Type B pancreatic cell (in vitro differentiated cells): ENCODE results near the gene EZR. TPM values are rescaled to one million over a fixed set of nuclear protein-coding genes. Genes with fewer than 3 reads are reported as not detected.

Source experiments
- DNase-seq: peaks from one replicate; pipeline ENCODE4 v3.0.0; 2021; ENCODE audit warnings: mixed read lengths; ENCODE audit not compliant: unreplicated experiment; ENCODE audit errors: extremely low spot score
- H3K27ac Mint-ChIP-seq: 2 replicates; pipeline ENCODE4 v1.8.0; 2021; ENCODE audit warnings: mild to moderate bottlenecking, mixed read lengths
- H3K27me3 Mint-ChIP-seq: 2 replicates; pipeline ENCODE4 v1.8.0; 2021; ENCODE audit warnings: mixed read lengths
- H3K36me3 Mint-ChIP-seq: 2 replicates; pipeline ENCODE4 v1.8.0; 2021; ENCODE audit warnings: mixed read lengths
- H3K4me1 Mint-ChIP-seq: one replicate; pipeline ENCODE4 v1.8.0; 2021; ENCODE audit warnings: mixed read lengths; ENCODE audit not compliant: unreplicated experiment
- H3K4me3 Mint-ChIP-seq: 2 replicates; pipeline ENCODE4 v1.8.0; 2021; ENCODE audit warnings: mild to moderate bottlenecking, mixed read lengths
- H3K9me3 Mint-ChIP-seq: 2 replicates; pipeline ENCODE4 v1.8.0; 2021; ENCODE audit warnings: mixed read lengths
- total RNA-seq: library from RNA; stranded (reverse); gene quantifications from 2 replicates; pipeline ENCODE4 v1.2.1, GENCODE V29; 2021; ENCODE audit warnings: low replicate concordance
- TF ChIP-seq, protein P1 (sequence below): fragments of 200-600 bp; sonication (generic); conservative IDR thresholded peaks from 2 replicates; pipeline ENCODE4 v1.5.0; 2021; ENCODE audit warnings: antibody characterized with exemption, mild to moderate bottlenecking

Gene EZR
- total RNA-seq, 1 donor from 2014 or later: 166 TPM

GRCh38 chr6:158760618-158761250, 58.4 kb downstream of the EZR start:
- Mint-ChIP-seq H3K27ac (peak overlapping the region; percentile 62), H3K27me3 (no peaks in the 10 kb centered on the region), H3K9me3 (no peaks in the 10 kb centered on the region), H3K4me1 (peaks cover 42% of the 10 kb centered on the region), H3K4me3 (no peak overlapping the region), H3K36me3 (peaks cover 3% of the 10 kb centered on the region)
- DNase-seq: no peak
- TF ChIP-seq, protein P1, sequence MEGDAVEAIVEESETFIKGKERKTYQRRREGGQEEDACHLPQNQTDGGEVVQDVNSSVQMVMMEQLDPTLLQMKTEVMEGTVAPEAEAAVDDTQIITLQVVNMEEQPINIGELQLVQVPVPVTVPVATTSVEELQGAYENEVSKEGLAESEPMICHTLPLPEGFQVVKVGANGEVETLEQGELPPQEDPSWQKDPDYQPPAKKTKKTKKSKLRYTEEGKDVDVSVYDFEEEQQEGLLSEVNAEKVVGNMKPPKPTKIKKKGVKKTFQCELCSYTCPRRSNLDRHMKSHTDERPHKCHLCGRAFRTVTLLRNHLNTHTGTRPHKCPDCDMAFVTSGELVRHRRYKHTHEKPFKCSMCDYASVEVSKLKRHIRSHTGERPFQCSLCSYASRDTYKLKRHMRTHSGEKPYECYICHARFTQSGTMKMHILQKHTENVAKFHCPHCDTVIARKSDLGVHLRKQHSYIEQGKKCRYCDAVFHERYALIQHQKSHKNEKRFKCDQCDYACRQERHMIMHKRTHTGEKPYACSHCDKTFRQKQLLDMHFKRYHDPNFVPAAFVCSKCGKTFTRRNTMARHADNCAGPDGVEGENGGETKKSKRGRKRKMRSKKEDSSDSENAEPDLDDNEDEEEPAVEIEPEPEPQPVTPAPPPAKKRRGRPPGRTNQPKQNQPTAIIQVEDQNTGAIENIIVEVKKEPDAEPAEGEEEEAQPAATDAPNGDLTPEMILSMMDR: no peak

DNA sequence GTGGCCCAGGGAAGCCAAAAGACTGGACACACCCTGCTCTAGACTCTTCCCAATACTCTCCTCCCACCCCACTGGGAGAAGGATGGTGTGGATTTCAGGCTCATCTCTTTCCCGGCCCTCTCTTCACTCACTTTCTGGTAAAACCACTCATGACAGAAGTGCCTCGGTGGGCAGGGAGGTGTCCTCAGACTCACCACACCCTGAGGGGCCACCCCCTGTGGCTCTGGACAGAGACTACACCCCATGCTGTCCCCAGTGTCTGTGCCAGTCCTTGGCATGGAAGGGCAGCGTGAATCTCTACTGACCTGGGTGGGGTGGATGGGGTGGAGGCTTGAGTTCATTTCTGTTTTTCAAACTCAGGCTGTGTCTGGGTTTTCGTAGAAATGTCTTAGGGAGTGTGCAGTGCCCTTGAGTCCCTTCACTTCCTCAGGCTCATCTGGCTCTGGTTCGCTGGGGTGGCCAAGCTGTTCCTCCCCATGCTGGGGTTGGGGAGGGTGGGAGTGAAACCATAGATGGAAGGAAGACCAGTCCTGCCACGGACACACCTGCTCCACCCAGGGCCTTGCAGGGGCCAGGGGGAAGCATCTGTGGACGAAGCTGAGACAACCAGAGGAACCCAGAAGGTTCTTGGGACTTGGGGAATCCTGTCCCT, 59.1 kb downstream of the EZR start:
- no peaks in the 10 kb centered on the region for H3K27me3 Mint-ChIP-seq
- no peaks in the 10 kb centered on the region for H3K9me3 Mint-ChIP-seq
- H3K36me3 Mint-ChIP-seq: peaks cover 3% of the 10 kb centered on the region
- no peak overlapping the region for H3K27ac Mint-ChIP-seq
- DNase-seq: no peak
- no peak overlapping the region for H3K4me3 Mint-ChIP-seq
- TF ChIP-seq, protein P1: no peak
- H3K4me1 Mint-ChIP-seq: peaks cover 42% of the 10 kb centered on the region

DNA sequence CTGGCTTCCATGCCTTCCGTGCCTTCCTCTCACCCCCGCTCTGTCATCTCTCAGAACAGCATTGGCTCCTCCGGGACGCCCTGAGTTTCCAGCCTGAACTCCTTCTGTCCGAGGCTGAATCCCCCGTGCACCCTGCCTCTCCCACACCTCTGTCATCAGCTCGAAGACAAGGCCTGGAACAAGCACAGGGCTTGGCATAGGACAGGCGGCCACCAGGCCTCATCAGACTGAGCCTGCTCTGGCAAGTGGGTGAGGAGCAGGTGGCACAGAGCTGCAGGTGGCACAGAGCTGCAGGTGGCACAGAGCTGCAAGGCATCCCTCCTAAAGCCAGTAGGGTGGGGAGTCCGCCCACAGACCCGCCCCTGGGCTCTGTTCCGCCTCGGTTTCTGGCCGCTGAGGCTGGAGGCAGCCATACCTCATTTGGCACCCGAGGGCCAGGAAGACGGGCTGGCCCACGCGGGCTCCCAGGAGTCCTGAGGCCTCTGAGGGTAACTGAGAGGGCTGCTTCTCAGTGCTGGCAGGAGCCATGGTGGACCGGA, 60.2 kb downstream of the EZR start:
- no peaks in the 10 kb centered on the region for H3K27me3 Mint-ChIP-seq
- TF ChIP-seq, protein P1: no peak
- H3K4me3 Mint-ChIP-seq: no peak overlapping the region
- no peak for DNase-seq
- H3K4me1 Mint-ChIP-seq: peaks cover 38% of the 10 kb centered on the region
- H3K9me3 Mint-ChIP-seq: no peaks in the 10 kb centered on the region
- peak overlapping the region; percentile 70 for H3K27ac Mint-ChIP-seq
- H3K36me3 Mint-ChIP-seq: no peaks in the 10 kb centered on the region

DNA sequence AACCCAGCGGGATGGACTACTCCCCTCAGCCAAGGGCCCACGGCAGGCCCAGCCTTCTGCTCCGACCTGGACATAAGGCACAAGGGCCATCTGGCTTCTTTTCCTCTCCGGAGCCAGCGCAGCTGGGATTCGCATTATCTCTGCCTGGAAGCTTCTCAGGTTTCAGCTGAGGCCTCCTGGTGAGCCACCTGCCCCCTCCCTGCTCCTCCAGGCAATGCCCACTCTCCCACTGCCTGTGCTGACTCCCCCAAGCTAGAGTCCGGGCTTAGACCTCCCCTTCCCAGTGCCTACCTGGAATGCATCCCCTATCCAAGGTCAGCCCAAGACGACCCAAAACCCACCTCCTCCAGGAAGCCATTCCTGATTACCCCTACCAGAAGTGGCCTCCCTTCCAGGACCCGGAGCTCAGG, 60.7 kb downstream of the EZR start:
- no peak for DNase-seq
- TF ChIP-seq, protein P1: no peak
- H3K27me3 Mint-ChIP-seq: no peaks in the 10 kb centered on the region
- peaks cover 33% of the 10 kb centered on the region for H3K4me1 Mint-ChIP-seq
- H3K27ac Mint-ChIP-seq: peak overlapping the region; percentile 70
- H3K9me3 Mint-ChIP-seq: no peaks in the 10 kb centered on the region
- no peak overlapping the region for H3K4me3 Mint-ChIP-seq
- H3K36me3 Mint-ChIP-seq: no peaks in the 10 kb centered on the region

DNA sequence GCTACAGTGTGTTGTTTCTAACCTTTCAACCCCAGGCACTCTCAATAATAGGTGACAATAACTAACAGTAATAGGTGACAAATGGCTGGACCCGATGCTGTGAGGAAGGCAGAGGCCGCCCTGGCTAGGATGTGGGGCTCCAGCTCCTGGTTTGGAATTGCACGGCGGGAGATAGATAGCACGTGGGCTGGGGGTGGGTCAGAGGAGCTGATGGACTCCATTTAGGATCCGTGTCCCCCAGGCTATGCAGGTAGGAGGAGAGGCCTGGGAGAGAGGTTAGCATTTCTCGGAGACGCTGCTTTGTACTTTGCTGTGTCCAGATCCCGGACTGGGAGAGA, 61.4 kb downstream of the EZR start:
- TF ChIP-seq, protein P1: no peak
- H3K36me3 Mint-ChIP-seq: no peaks in the 10 kb centered on the region
- H3K27ac Mint-ChIP-seq: peak overlapping the region; percentile 58
- peaks cover 26% of the 10 kb centered on the region for H3K4me1 Mint-ChIP-seq
- H3K9me3 Mint-ChIP-seq: no peaks in the 10 kb centered on the region
- no peaks in the 10 kb centered on the region for H3K27me3 Mint-ChIP-seq
- no peak for DNase-seq
- H3K4me3 Mint-ChIP-seq: no peak overlapping the region
